ENCODE data around the gene ADGRA1. TPM values are rescaled to one million over a fixed set of nuclear protein-coding genes. Genes with fewer than 3 reads are reported as not detected.

Gene ADGRA1
- total and polyA plus RNA-seq, 2 donors (not counting 3 experiments of a cell fraction or from before 2014, with no cell fraction given) = not detected

DNA sequence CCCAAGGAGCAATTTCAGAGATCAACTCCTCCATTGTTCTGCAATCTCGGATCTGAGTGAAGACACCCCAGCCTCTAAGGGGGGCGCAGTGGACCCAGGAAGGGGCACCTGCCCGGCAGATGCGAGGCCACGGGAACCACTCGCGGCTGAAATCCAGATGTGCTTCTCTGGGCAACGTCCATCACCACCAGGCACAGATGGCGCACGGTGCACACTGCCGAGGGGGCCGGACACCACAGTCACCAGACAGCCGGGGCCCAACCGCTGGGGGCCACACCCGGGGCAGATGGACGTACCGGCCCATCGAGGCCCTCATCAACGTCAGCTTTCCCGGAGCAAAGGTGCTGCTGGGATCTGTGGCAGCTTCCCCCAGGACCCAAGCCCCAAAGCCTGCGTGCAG is 16.9 kb upstream of the ADGRA1 start:
- Histone ChIP-seq H3K4me3 (replicated peaks in 1 of 3; ENCODE audit: insufficient read depth in 1 of 3, low read depth in 1 of 3, low read length in 3 of 3) (no peak overlapping the region), H3K9me1 (replicated peaks; ENCODE audit: control insufficient read depth, extremely low read depth, insufficient read depth, low read length) (no peaks in the 10 kb centered on the region), H3K9ac (replicated peaks; ENCODE audit: extremely low read depth, insufficient read depth, low read length) (no peak overlapping the region), H3K9me3 (replicated peaks; ENCODE audit: control insufficient read depth, insufficient read depth, low read length) (no peaks in the 10 kb centered on the region), H3K79me2 (ENCODE audit: control insufficient read depth, insufficient read depth, low read length) (no peaks in the 10 kb centered on the region), H3K4me2 (ENCODE audit: insufficient read depth, low read length) (no peak overlapping the region), H2AFZ (ENCODE audit: low read depth, low read length) (no peak overlapping the region), H3K36me3 (ENCODE audit: control insufficient read depth in 2 of 2, extremely low read depth in 1 of 2, insufficient read depth in 2 of 2, low read length in 2 of 2) (no peaks in the 10 kb centered on the region), H3K27ac (ENCODE audit: insufficient read depth, low read depth, low read length) (no peak overlapping the region), H3K27me3 (ENCODE audit: control insufficient read depth in 2 of 2, insufficient read depth in 2 of 2, low read length in 2 of 2) (no peaks in the 10 kb centered on the region), H4K20me1 (replicated peaks; ENCODE audit: control insufficient read depth, extremely low read depth, insufficient read depth, low read length) (no peaks in the 10 kb centered on the region), H3K4me1 (ENCODE audit: control insufficient read depth, extremely low read depth, insufficient read depth, low read length) (no peaks in the 10 kb centered on the region)
- no TSS peak for BruUV-seq (replicated peaks)
- DNase-seq (ENCODE audit: low read depth, low spot score) (no peak), FAIRE-seq (no peak)
- intact Hi-C loops (cut with micrococcal nuclease) = no loop called here
- ChIA-PET POLR2A (no interaction called here), CTCF (no interaction called here)
- dilution Hi-C loops (cut with MboI; ENCODE audit: extremely low pct_ligation_motif_present, low sequenced_read_pairs) = no loop called here
- TF ChIP-seq POLR2A (IDR thresholded peaks at IDR 0.05; ENCODE audit: low read depth, low read length) (no peak), FOS (IDR thresholded peaks at IDR 0.05; ENCODE audit: borderline replicate concordance, insufficient read depth, low read length) (no peak), EZH2 (IDR thresholded peaks at IDR 0.05; ENCODE audit: borderline replicate concordance, low read depth, low read length, severe bottlenecking) (no peak), POLR2AphosphoS5 (IDR thresholded peaks at IDR 0.05; ENCODE audit: insufficient read depth, low read depth, low read length) (no peak), MYC (IDR thresholded peaks at IDR 0.05; ENCODE audit: low read depth, low read length) (no peak), GATA2 (IDR thresholded peaks at IDR 0.05; ENCODE audit: insufficient read depth, insufficient read length, low read depth, low read length) (no peak), JUN (IDR thresholded peaks at IDR 0.05; ENCODE audit: borderline replicate concordance, insufficient read depth, insufficient read length, low read depth) (no peak)
- TF ChIP-seq, protein P1, sequence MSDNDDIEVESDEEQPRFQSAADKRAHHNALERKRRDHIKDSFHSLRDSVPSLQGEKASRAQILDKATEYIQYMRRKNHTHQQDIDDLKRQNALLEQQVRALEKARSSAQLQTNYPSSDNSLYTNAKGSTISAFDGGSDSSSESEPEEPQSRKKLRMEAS (IDR thresholded peaks at IDR 0.05; ENCODE audit: insufficient read depth, insufficient read length) = no peak
- TF ChIP-seq, protein P2, sequence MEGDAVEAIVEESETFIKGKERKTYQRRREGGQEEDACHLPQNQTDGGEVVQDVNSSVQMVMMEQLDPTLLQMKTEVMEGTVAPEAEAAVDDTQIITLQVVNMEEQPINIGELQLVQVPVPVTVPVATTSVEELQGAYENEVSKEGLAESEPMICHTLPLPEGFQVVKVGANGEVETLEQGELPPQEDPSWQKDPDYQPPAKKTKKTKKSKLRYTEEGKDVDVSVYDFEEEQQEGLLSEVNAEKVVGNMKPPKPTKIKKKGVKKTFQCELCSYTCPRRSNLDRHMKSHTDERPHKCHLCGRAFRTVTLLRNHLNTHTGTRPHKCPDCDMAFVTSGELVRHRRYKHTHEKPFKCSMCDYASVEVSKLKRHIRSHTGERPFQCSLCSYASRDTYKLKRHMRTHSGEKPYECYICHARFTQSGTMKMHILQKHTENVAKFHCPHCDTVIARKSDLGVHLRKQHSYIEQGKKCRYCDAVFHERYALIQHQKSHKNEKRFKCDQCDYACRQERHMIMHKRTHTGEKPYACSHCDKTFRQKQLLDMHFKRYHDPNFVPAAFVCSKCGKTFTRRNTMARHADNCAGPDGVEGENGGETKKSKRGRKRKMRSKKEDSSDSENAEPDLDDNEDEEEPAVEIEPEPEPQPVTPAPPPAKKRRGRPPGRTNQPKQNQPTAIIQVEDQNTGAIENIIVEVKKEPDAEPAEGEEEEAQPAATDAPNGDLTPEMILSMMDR (IDR thresholded peaks at IDR 0.05; ENCODE audit: extremely low read depth in 1 of 2, insufficient read depth in 1 of 2, low read depth in 1 of 2, low read length in 2 of 2) = no peak
